GM15510 (cell line): Measurements from ENCODE around the gene KRI1.

Source experiments
- POLR2A ChIP-seq: IDR thresholded peaks from 3 replicates; pipeline ENCODE4 v1.6.1; 2011; ENCODE audit warnings: borderline replicate concordance; ENCODE audit not compliant: insufficient read length; ENCODE audit errors: extremely low read depth

The KRI1 gene

GRCh38 chr19:10562609-10563008, 3.2 kb downstream of the KRI1 start:
- no peak for TF ChIP-seq POLR2A

GRCh38 chr19:10560154-10560553, 5.7 kb downstream of the KRI1 start:
- TF ChIP-seq POLR2A, result no peak

- no peak for TF ChIP-seq POLR2A
Measured at GRCh38 chr19:10557603-10558197, 8.1 kb downstream of the KRI1 start.

DNA sequence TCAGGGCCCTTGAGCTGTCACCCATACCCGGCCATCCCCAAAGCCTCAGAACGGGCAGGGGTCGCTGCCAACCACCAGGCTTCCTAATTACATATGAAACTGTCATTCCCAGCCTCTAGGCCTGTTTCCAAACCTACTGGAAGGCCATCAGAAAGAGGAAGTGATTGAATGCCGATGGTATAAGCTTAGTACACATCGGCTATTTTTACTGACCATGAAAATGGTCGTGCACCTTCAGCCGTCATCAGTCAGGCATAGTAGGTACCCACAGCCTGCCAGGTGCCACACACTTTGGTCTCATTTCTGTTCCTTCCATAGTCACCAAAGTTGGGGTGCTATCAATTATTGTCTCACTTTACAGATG, 10.2 kb downstream of the KRI1 start:
- no peak for TF ChIP-seq POLR2A

GRCh38 chr19:10554760-10555609, 10.8 kb downstream of the KRI1 start:
- no peak for TF ChIP-seq POLR2A

DNA sequence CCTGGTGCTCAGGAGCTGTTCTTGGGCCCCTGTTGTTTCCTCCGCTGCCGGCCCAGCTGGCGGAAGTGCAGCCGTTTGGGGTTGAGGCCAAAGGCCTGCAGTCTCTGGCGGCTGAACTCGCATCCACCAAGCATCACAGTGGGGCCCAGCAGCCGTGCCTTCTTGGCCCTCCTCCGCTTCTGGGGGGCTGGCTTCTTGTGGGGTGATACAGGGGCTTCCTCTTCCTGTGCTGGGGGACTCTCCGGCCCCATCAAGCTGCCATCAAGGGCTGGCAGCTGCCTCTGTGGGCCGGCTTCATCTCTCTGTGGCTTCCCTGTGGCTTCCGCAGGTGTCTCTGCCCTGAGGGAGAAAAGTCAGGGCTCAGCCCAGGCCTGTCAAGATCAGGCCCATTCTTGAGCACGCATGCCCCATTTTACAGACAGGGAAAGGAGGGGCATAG, 11.8 kb downstream of the KRI1 start:
- no peak for TF ChIP-seq POLR2A

GRCh38 chr19:10553087-10553667, 12.6 kb downstream of the KRI1 start:
- TF ChIP-seq POLR2A, result no peak

- no peak for TF ChIP-seq POLR2A
Measured at GRCh38 chr19:10552510-10553053, 13.2 kb downstream of the KRI1 start.

- TF ChIP-seq POLR2A, result no peak
Measured at GRCh38 chr19:10551698-10552301, 14.0 kb downstream of the KRI1 start.

GRCh38 chr19:10550336-10550735, 15.5 kb downstream of the KRI1 start:
- no peak for TF ChIP-seq POLR2A

DNA sequence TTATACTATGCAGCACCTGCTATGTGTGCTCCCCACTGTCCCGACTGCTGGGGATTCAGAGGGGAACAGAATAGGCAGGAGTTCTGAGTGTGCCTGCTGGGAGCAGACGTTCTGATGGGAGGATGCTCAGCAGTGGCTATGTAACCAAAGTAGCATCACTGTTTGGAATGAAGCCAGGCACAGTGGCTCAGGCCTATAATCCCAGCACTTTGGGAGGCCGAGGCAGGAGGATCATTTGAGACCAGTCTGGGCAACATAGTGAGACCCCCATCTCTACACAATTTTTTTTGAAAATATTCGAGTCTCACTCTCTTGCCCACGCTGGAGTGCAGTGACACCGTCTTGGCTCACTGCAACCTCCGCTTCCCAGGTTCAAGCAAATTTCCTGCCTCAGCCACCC, 16.1 kb downstream of the KRI1 start:
- TF ChIP-seq POLR2A, result no peak

DNA sequence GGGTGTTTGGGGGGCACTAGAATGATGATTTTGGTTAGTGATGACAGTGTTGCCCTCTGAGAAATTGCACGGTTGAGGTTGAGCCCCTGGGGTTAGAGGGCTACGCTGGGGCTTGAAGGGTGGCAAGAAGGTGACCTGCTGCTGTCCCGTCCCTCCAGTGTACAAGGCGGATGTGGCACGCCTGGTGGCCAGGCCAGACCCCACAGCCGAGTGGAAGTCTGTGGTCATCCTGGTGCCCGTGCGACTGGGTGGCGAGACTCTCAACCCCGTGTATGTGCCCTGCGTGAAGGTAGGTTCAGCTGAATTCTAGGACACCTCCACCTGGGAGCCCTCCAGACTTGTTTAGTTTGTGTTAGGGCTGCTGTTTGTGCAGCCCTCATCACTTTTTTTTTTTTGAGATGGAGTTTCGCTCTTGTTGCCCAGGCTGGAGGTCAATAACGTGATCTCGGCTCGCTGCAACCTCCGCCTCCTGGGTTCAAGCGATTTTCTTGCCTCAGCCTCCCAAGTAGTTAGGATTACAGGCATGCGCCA, 17.0 kb downstream of the KRI1 start:
- no peak for TF ChIP-seq POLR2A

- no peak for TF ChIP-seq POLR2A
Measured at GRCh38 chr19:10546817-10547216, 19.0 kb downstream of the KRI1 start.

DNA sequence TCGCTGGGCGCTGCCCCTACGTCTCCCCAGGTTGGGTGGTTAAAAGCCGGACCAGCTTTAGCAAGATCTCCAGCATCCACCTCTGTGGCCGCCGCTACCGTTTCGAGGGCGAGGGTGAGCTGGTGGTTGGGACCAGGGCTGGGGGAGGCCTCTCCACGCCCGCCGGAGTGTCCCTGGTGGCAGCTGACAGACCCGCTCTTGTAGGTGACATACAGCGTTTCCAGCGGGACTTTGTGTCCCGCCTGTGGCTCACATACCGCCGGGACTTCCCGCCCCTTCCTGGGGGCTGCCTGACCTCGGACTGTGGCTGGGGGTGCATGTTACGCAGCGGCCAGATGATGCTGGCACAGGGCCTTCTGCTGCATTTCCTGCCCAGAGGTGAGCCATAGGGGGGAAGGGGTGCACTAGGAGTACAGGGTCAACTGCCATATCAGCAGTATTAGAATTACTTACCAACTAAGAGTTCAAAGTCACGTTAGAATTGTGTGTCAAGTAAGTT, 21.0 kb downstream of the KRI1 start:
- TF ChIP-seq POLR2A, result no peak
